Measurements from ENCODE around the gene ARFGAP1. TPM values are rescaled to one million over a fixed set of nuclear protein-coding genes. Genes with fewer than 3 reads are reported as not detected.
"Not testable (repeated sequence)": the region's sequence is repeated elsewhere in the genome, so short reads cannot be mapped to it uniquely, and the experiment has no call there.

Gene ARFGAP1
- total RNA-seq, 1 donor from 2014 or later, result 44.7 TPM

GRCh38 chr20:63246490-63247288, 25.9 kb upstream of the ARFGAP1 start:
- Histone ChIP-seq H3K27me3 (no peaks in the 10 kb centered on the region), H3K36me3 (no peaks in the 10 kb centered on the region), H3K27ac (no peak overlapping the region), H3K9me3 (no peaks in the 10 kb centered on the region), H3K4me1 (no peaks in the 10 kb centered on the region), H3K4me3 (no peak overlapping the region)
- TF ChIP-seq POLR2A (IDR thresholded peaks at IDR 0.05) (no peak), POLR2AphosphoS5 (IDR thresholded peaks at IDR 0.05; ENCODE audit: insufficient read depth in 1 of 2, low read depth in 1 of 2) (no peak), CTCF (IDR thresholded peaks at IDR 0.05) (no peak)
- DNase-seq (ENCODE audit: extremely low spot score in 2 of 2), result no peak
- intact Hi-C loops (cut with DNase I), result no loop called here

- intact Hi-C loops (cut with DNase I), result no loop called here
- Histone ChIP-seq H3K27me3 (no peaks in the 10 kb centered on the region), H3K27ac (no peak overlapping the region), H3K4me1 (no peaks in the 10 kb centered on the region), H3K9me3 (no peaks in the 10 kb centered on the region), H3K36me3 (no peaks in the 10 kb centered on the region), H3K4me3 (no peak overlapping the region)
- TF ChIP-seq POLR2A (IDR thresholded peaks at IDR 0.05) (no peak), CTCF (IDR thresholded peaks at IDR 0.05) (no peak), POLR2AphosphoS5 (IDR thresholded peaks at IDR 0.05; ENCODE audit: insufficient read depth in 1 of 2, low read depth in 1 of 2) (no peak)
- DNase-seq (ENCODE audit: extremely low spot score in 2 of 2), result no peak
Observed at GRCh38 chr20:63247671-63248228, 24.9 kb upstream of the ARFGAP1 start.

- no peak for DNase-seq (ENCODE audit: extremely low spot score in 2 of 2)
- Histone ChIP-seq H3K27ac (no peak overlapping the region), H3K4me1 (peaks cover 12% of the 10 kb centered on the region), H3K4me3 (no peak overlapping the region), H3K9me3 (no peaks in the 10 kb centered on the region), H3K27me3 (peaks cover 2% of the 10 kb centered on the region), H3K36me3 (no peaks in the 10 kb centered on the region)
- intact Hi-C loops (cut with DNase I), result no loop called here
- TF ChIP-seq POLR2A (IDR thresholded peaks at IDR 0.05), result no peak
- no peak for TF ChIP-seq POLR2AphosphoS5 (IDR thresholded peaks at IDR 0.05; ENCODE audit: insufficient read depth in 1 of 2, low read depth in 1 of 2)
- TF ChIP-seq CTCF (IDR thresholded peaks at IDR 0.05), result no peak
Observed at GRCh38 chr20:63248835-63249591, 23.6 kb upstream of the ARFGAP1 start.

GRCh38 chr20:63249891-63250290, 22.7 kb upstream of the ARFGAP1 start:
- Histone ChIP-seq H3K9me3 (no peaks in the 10 kb centered on the region), H3K27me3 (peaks cover 11% of the 10 kb centered on the region), H3K27ac (no peak overlapping the region), H3K36me3 (no peaks in the 10 kb centered on the region), H3K4me3 (no peak overlapping the region), H3K4me1 (peaks cover 21% of the 10 kb centered on the region)
- no peak for DNase-seq (ENCODE audit: extremely low spot score in 2 of 2)
- intact Hi-C loops (cut with DNase I), result no loop called here
- TF ChIP-seq POLR2AphosphoS5 (IDR thresholded peaks at IDR 0.05; ENCODE audit: insufficient read depth in 1 of 2, low read depth in 1 of 2) (no peak), POLR2A (IDR thresholded peaks at IDR 0.05) (no peak), CTCF (IDR thresholded peaks at IDR 0.05) (no peak)

GRCh38 chr20:63251350-63251749, 21.3 kb upstream of the ARFGAP1 start:
- DNase-seq (ENCODE audit: extremely low spot score in 2 of 2); intact Hi-C loops (cut with DNase I); H3K4me3 ChIP-seq; H3K27ac ChIP-seq; H3K9me3 ChIP-seq; H3K36me3 ChIP-seq: not testable (repeated sequence)
- H3K4me1 ChIP-seq, result peaks cover 21% of the 10 kb centered on the region
- peaks cover 11% of the 10 kb centered on the region for H3K27me3 ChIP-seq

All from vagina (tissue), 2 donors.